OCI-LY3 (cell line): ENCODE results near the gene B9D2.

Experiments
- EZH2phosphoT487 ChIP-seq: fragments of 200-600 bp; shearing (Covaris generic); IDR thresholded peaks from 2 replicates; pipeline ENCODE4 v1.6.1; 2018; ENCODE audit warnings: antibody characterized with exemption, mixed run types, low read depth
- TF ChIP-seq, protein P1 (sequence below): fragments of 200-600, 300-600 bp; sonication (generic); IDR thresholded peaks from 2 replicates; pipeline ENCODE4 v1.5.1; 2014; ENCODE audit warnings: antibody characterized with exemption, low read length, low read depth

DNA sequence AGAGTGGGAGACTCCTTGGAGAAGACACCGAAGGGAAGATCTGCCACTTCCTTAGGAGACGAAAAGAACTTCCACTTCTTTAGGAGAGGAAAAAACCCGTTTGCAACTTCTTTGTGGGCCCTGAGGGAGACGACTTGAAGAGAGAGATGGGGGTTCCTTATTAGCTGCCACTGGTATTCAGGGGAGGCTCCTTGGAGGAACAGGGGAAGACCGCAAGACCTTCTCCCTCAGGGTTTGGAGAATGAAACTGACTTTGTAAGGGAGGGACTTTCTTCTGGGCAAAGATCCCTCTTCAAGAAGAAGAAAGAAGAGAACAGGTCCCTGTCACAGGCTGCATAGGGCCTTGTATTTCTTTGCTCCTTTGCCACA is 34.1 kb upstream of the B9D2 start:
- TF ChIP-seq, protein P1, sequence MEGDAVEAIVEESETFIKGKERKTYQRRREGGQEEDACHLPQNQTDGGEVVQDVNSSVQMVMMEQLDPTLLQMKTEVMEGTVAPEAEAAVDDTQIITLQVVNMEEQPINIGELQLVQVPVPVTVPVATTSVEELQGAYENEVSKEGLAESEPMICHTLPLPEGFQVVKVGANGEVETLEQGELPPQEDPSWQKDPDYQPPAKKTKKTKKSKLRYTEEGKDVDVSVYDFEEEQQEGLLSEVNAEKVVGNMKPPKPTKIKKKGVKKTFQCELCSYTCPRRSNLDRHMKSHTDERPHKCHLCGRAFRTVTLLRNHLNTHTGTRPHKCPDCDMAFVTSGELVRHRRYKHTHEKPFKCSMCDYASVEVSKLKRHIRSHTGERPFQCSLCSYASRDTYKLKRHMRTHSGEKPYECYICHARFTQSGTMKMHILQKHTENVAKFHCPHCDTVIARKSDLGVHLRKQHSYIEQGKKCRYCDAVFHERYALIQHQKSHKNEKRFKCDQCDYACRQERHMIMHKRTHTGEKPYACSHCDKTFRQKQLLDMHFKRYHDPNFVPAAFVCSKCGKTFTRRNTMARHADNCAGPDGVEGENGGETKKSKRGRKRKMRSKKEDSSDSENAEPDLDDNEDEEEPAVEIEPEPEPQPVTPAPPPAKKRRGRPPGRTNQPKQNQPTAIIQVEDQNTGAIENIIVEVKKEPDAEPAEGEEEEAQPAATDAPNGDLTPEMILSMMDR: no peak
- no peak for TF ChIP-seq EZH2phosphoT487
